DOHH2 (cell line): ENCODE results near the gene CTIF.

Source experiments
- CTCF ChIP-seq: fragments of 200-600 bp; sonication (generic); IDR thresholded peaks from one replicate; pipeline ENCODE4 v1.5.1; 2014; ENCODE audit warnings: antibody characterized with exemption, mild to moderate bottlenecking, low read depth, low read length; ENCODE audit not compliant: poor library complexity, severe bottlenecking
- EZH2phosphoT487 ChIP-seq: fragments of 200-600 bp; sonication (generic); IDR thresholded peaks from 2 replicates; pipeline ENCODE4 v1.6.1; 2017; ENCODE audit warnings: borderline replicate concordance, mild to moderate bottlenecking, antibody characterized with exemption, low read length, moderate library complexity, mixed read lengths

DNA sequence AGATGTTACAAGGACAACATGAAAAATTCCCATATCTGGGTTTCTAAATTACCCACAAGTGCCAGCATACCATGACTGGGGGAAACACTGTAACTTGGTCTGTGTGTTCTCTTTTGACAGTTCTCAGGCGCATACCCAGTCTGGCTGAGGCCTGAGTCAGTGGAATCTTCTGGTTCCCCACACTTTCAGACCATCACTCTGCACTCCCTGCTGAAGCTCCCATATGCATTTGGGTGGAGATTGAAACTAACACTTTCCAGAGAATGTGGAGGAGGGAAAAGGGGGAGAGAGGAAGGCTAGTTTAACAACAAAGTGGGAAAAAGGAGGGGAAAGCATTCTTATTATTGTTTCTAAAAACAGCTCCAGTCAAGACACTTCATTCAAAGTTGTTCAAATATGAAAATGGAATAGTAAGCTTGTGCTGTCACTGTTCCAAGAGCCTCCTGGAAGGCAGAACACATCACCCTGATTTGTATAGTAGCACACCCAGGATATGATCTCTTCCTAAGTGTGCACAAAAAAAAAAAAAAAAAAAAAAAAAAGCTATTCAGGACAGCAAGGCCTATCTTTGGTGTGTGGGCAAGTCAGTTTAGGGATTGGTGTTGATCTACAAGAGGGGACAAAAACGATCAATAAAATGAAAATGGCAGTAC, 48.1 kb upstream of the CTIF start:
- no peak for TF ChIP-seq EZH2phosphoT487
- no peak for TF ChIP-seq CTCF
